Endothelial cell of hepatic sinusoid (primary cell): ENCODE measurements around the gene TEKTIP1.

Experiments
- in situ Hi-C: cut with HindIII; loops from 2 replicates; pipeline ENCODE4 v1.10.0; 2017; ENCODE audit warnings: low sequenced_read_pairs

TEKTIP1 gene

GRCh38 chr19:3535981-3536380, 3.0 kb upstream of the TEKTIP1 start:
- in situ Hi-C loops = loop anchor here (5.0 kb wide), 2 partner anchors 41 to 91 kb away; partner anchors contain the start of gene CACTIN

GRCh38 chr19:3536429-3537100, 2.4 kb upstream of the TEKTIP1 start:
- in situ Hi-C loops = loop anchor here (5.0 kb wide), 2 partner anchors 41 to 91 kb away; partner anchors contain the start of gene CACTIN

GRCh38 chr19:3537101-3537437, 1.9 kb upstream of the TEKTIP1 start:
- in situ Hi-C loops = loop anchor here (5.0 kb wide), 2 partner anchors 40 to 90 kb away; partner anchors contain the start of gene CACTIN

- in situ Hi-C loops = loop anchor here (5.0 kb wide), 2 partner anchors 40 to 90 kb away; partner anchors contain the start of gene CACTIN
Observed at GRCh38 chr19:3537438-3538240, 1.3 kb upstream of the TEKTIP1 start.

GRCh38 chr19:3538258-3538929, 580 bp upstream of the TEKTIP1 start:
- in situ Hi-C loops = loop anchor here (5.0 kb wide), 2 partner anchors 39 to 89 kb away; partner anchors contain the start of gene CACTIN

GRCh38 chr19:3539756-3540118, 763 bp downstream of the TEKTIP1 start:
- in situ Hi-C loops = loop anchor here (5.0 kb wide), 2 partner anchors 38 to 88 kb away; partner anchors contain the start of gene CACTIN

GRCh38 chr19:3543150-3544057, 4.4 kb downstream of the TEKTIP1 start:
- in situ Hi-C loops = no loop called here

GRCh38 chr19:3544058-3544376, 5.0 kb downstream of the TEKTIP1 start:
- in situ Hi-C loops = no loop called here

- in situ Hi-C loops = no loop called here
Observed at GRCh38 chr19:3544742-3545668, 6.0 kb downstream of the TEKTIP1 start.

- in situ Hi-C loops = no loop called here
Observed at GRCh38 chr19:3545669-3546034, 6.7 kb downstream of the TEKTIP1 start.

GRCh38 chr19:3546119-3546518, 7.1 kb downstream of the TEKTIP1 start:
- in situ Hi-C loops = no loop called here

- in situ Hi-C loops = no loop called here
Observed at GRCh38 chr19:3547301-3547731, 8.3 kb downstream of the TEKTIP1 start.

- in situ Hi-C loops = no loop called here
Observed at GRCh38 chr19:3547767-3548282, 8.9 kb downstream of the TEKTIP1 start.

- in situ Hi-C loops = no loop called here
Observed at GRCh38 chr19:3548606-3549005, 9.6 kb downstream of the TEKTIP1 start.

GRCh38 chr19:3549816-3550215, 10.8 kb downstream of the TEKTIP1 start:
- in situ Hi-C loops = no loop called here

- in situ Hi-C loops = no loop called here
Observed at GRCh38 chr19:3550947-3551791, 12.2 kb downstream of the TEKTIP1 start.

GRCh38 chr19:3551792-3552095, 12.8 kb downstream of the TEKTIP1 start:
- in situ Hi-C loops = no loop called here

- in situ Hi-C loops = no loop called here
Observed at GRCh38 chr19:3554254-3555083, 15.5 kb downstream of the TEKTIP1 start.
